ENCODE results near the gene ARGLU1. TPM values are rescaled to one million over a fixed set of nuclear protein-coding genes. Genes with fewer than 3 reads are reported as not detected.

Gene ARGLU1
- polyA plus RNA-seq, 3 donors = 22.4 to 168 (median 27.2) TPM

DNA sequence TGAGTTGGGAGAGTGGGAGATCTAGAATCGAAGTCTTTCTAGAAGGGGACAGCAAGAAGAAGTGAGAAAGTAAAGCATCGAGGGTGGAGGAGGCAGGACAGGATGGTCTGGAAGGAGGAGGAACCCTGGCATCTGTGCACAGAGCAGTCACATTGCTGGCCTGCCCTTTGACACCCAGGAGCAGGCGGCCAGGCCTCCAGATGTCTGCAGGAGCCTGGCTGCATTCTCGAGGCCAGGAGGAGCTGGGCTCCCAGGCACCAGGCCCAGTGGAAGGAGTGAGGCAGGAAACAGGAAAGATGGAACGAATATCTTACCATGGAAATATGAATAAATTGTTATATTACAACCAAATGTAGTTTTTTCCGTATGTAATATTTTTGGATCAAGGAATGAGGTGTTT is 27.7 kb upstream of the ARGLU1 start:
- H3K4me1 ChIP-seq (ENCODE audit: control insufficient read depth in 1 of 2, insufficient read depth in 2 of 2, low read length in 2 of 2) = no peaks in the 10 kb centered on the region
- H3K9ac ChIP-seq (ENCODE audit: insufficient read depth, low read length, poor library complexity, severe bottlenecking) = no peak overlapping the region
- no peak overlapping the region for H3K27ac ChIP-seq (ENCODE audit: low read depth in 1 of 2, low read length in 2 of 2)
- DNase-seq = no peak
- no peak for TF ChIP-seq CTCF (IDR thresholded peaks at IDR 0.05)
- WGBS (ENCODE audit: insufficient coverage) = 81% methylated on average over 4 of the region's 6 CpGs
- H3K79me2 ChIP-seq (ENCODE audit: insufficient read depth, low read length) = no peaks in the 10 kb centered on the region
- intact Hi-C loops (cut with micrococcal nuclease) = no loop called here
- peak overlapping the region in 1 of 7 donors; percentile 45 for H3K27ac Mint-ChIP-seq
- no peak overlapping the region for H3K4me2 ChIP-seq (replicated peaks; ENCODE audit: extremely low read depth, low read length, poor library complexity, severe bottlenecking)
- H3K4me3 ChIP-seq (replicated peaks in 1 of 3; ENCODE audit: low read depth in 2 of 3, low read length in 3 of 3) = no peak overlapping the region
- H3K4me1 Mint-ChIP-seq = peaks cover 2% of the 10 kb centered on the region
- no peak overlapping the region for H3K4me3 Mint-ChIP-seq
- peaks cover 0 to 2% (median under 1%) of the 10 kb centered on the region in 7 donors for H3K9me3 Mint-ChIP-seq
- no peaks in the 10 kb centered on the region for H3K36me3 ChIP-seq (replicated peaks in 1 of 2; ENCODE audit: control insufficient read depth in 1 of 2, insufficient read depth in 2 of 2, low read length in 2 of 2)
- H3K9me3 ChIP-seq (replicated peaks in 1 of 2; ENCODE audit: control insufficient read depth in 1 of 2, insufficient read depth in 1 of 2, low read length in 2 of 2) = no peaks in the 10 kb centered on the region
- H3K36me3 Mint-ChIP-seq = no peaks in the 10 kb centered on the region
- no peaks in the 10 kb centered on the region for H4K20me1 ChIP-seq (ENCODE audit: insufficient read depth, low read length)
- no peak overlapping the region for H2AFZ ChIP-seq (ENCODE audit: insufficient read depth, low read depth, low read length, poor library complexity, severe bottlenecking)
- no peaks in the 10 kb centered on the region for H3K27me3 ChIP-seq (ENCODE audit: control insufficient read depth in 2 of 2, insufficient read depth in 2 of 2, low read length in 2 of 2)
- peaks cover 0 to 4% (median 3%) of the 10 kb centered on the region in 3 donors for H3K27me3 Mint-ChIP-seq (ENCODE audit: low read depth in 3 of 3)

DNA sequence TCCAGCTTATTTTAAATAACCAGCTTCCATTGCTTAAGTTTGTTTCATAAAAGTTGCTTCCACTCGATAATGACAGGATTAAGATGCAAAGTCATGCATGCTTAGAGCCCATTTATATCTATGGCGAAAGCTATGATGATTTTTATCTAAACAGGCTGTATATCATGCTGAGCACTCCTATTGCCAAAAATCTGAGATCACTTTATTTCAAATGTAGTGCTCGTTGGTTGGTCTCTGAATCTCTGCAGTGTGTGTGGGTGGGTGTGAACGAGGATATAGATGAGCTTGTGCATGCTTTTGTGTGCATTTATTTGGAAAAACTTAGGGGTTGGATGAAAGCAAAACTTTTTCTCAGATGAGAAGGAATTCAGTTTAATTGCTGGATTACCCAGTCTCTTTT is 27.0 kb upstream of the ARGLU1 start:
- H3K9me3 Mint-ChIP-seq = peaks cover 0 to 3% (median under 1%) of the 10 kb centered on the region in 7 donors
- no peaks in the 10 kb centered on the region for H4K20me1 ChIP-seq (ENCODE audit: insufficient read depth, low read length)
- peaks cover 0 to 3% (median 3%) of the 10 kb centered on the region in 3 donors for H3K27me3 Mint-ChIP-seq (ENCODE audit: low read depth in 3 of 3)
- H3K36me3 ChIP-seq (replicated peaks in 1 of 2; ENCODE audit: control insufficient read depth in 1 of 2, insufficient read depth in 2 of 2, low read length in 2 of 2) = no peaks in the 10 kb centered on the region
- H3K79me2 ChIP-seq (ENCODE audit: insufficient read depth, low read length) = no peaks in the 10 kb centered on the region
- H3K4me3 ChIP-seq (replicated peaks in 1 of 3; ENCODE audit: low read depth in 2 of 3, low read length in 3 of 3) = no peak overlapping the region
- no peak for DNase-seq
- no peak overlapping the region for H3K27ac Mint-ChIP-seq
- no peak overlapping the region for H3K9ac ChIP-seq (ENCODE audit: insufficient read depth, low read length, poor library complexity, severe bottlenecking)
- no peak overlapping the region for H3K4me2 ChIP-seq (replicated peaks; ENCODE audit: extremely low read depth, low read length, poor library complexity, severe bottlenecking)
- WGBS (ENCODE audit: insufficient coverage) = 83% methylated on average over 2 of the region's 4 CpGs
- H3K9me3 ChIP-seq (replicated peaks in 1 of 2; ENCODE audit: control insufficient read depth in 1 of 2, insufficient read depth in 1 of 2, low read length in 2 of 2) = no peaks in the 10 kb centered on the region
- intact Hi-C loops (cut with micrococcal nuclease) = no loop called here
- H3K36me3 Mint-ChIP-seq = no peaks in the 10 kb centered on the region
- H3K27ac ChIP-seq (ENCODE audit: low read depth in 1 of 2, low read length in 2 of 2) = no peak overlapping the region
- H3K27me3 ChIP-seq (ENCODE audit: control insufficient read depth in 2 of 2, insufficient read depth in 2 of 2, low read length in 2 of 2) = no peaks in the 10 kb centered on the region
- no peak overlapping the region for H3K4me3 Mint-ChIP-seq
- no peak overlapping the region for H2AFZ ChIP-seq (ENCODE audit: insufficient read depth, low read depth, low read length, poor library complexity, severe bottlenecking)
- H3K4me1 Mint-ChIP-seq = peaks cover 2% of the 10 kb centered on the region
- TF ChIP-seq CTCF (IDR thresholded peaks at IDR 0.05) = no peak
- no peaks in the 10 kb centered on the region for H3K4me1 ChIP-seq (ENCODE audit: control insufficient read depth in 1 of 2, insufficient read depth in 2 of 2, low read length in 2 of 2)

Measured in CD14-positive monocyte (primary cell).